ENCODE data around the gene MAN1A2. TPM values are rescaled to one million over a fixed set of nuclear protein-coding genes. Genes with fewer than 3 reads are reported as not detected.
"Not testable (repeated sequence)": the region's sequence is repeated elsewhere in the genome, so short reads cannot be mapped to it uniquely, and the experiment has no call there.

Gene MAN1A2
- total RNA-seq, 1 experiment from 2014 or later, result 46.5 TPM

DNA sequence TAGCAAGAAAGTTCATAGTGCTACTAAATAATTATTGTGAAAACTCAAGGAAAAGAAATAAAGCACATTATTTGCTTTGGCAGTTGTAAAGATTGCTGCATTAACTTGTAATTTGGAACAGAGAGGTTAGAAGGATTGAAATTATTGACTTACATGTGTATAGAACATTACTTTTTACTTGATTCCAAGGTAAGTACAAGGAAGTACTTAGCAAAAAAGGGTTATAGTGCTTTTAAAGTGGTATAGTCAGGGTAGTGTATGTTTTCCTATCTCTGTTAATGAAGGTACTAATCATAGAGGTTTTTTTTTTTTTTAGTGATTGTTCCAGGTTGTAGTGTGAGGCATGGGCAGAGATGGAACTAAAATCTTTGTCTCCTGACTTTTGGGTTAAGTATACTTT, 29.4 kb downstream of the MAN1A2 start:
- DNase-seq (ENCODE audit: low read depth), result no peak

DNA sequence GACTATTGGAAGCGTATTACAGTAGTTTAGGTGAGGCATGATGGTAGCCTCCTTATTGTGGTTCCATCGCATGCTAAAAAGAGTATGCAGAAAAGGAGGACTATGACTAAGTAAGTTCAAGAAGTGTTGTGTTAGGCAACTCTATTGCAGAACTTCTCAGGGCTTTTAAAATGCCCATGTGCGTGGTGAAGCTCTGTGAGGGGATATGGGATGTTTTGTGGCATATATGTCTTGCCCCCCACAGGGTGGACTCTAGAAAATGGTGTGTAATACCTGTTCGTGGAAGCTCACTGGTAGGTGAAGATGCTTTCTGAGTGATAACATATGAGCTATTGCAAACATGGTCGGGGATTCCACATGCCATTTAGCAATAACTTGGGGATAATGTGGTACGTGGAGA, 31.7 kb downstream of the MAN1A2 start:
- DNase-seq (ENCODE audit: low read depth), result no peak

DNA sequence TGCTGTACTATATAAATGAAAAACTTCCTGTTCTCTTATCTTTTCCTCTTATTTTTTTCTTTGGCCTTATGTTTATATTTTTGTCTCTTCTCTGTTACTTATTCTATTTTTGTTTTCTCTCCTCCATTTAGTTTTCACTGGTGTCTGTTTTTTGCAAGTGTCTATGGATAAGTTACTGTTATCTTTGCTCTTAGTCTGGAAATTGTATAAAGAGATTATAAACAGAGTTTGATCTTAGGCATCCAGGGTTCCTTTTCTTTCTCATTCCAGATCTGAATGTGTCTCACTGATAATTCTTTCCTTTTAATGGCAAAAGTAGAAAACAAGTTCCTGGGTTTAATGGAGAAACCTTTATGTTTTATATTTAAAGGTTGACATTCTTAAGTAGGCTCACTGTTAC, 34.5 kb downstream of the MAN1A2 start:
- no peak for DNase-seq (ENCODE audit: low read depth)

DNA sequence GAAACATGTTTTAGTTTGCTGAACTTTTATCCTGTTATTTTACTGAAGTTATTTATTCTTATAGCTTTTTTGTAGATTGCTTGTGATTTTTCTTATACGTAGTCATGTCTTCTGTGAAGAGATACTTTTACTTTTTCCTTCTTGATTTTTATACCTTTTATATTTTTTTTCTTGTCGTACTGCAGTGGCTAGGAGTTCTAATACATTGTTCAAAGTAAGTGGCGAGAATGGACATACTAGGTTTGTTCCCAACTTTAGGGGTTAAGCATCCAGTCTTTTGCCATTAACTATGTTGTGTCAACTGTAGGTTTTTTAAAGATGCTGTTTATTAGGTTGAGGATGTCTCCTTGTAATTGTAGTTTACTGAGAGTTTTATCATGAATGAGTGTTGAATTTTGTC, 36.3 kb downstream of the MAN1A2 start:
- DNase-seq (ENCODE audit: low read depth), result no peak

DNA sequence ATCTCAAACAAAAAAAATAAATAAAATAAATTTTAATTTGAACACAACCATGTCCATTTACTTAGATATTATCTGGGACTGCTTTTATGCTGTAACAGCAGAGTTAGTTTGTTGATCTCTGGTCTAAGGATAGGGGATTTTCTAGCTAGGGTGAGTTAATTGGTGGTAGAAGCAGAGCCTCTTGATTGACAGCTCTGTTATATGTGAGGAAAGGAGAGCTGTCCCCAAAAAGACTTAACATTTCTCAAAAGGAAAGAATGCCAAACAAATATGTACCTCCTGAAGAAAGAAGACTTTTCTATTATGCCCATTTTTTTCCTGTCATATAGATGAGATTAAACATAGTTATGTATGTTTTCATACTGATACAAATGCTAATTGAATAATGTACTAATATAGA, 37.8 kb downstream of the MAN1A2 start:
- DNase-seq (ENCODE audit: low read depth), result no peak

DNA sequence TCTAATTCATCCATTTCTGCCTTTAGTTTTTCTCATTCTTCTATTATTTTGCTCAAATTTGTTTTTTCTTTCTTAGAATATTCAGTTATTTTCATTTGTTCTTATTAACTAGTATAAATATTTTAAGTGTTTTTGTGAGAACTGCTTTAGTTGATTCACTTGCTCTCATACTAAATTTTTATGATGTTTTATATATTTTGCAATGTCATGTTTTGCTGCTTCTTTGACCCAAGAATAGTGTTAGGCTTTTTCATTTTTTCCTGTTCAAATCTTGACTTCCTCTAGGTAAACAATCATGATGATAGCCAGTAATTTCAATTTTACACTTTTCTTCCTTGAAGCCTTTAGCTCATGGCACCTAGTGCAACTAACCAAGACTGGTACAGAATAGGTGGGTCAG, 45.2 kb downstream of the MAN1A2 start:
- no peak for DNase-seq (ENCODE audit: low read depth)

DNA sequence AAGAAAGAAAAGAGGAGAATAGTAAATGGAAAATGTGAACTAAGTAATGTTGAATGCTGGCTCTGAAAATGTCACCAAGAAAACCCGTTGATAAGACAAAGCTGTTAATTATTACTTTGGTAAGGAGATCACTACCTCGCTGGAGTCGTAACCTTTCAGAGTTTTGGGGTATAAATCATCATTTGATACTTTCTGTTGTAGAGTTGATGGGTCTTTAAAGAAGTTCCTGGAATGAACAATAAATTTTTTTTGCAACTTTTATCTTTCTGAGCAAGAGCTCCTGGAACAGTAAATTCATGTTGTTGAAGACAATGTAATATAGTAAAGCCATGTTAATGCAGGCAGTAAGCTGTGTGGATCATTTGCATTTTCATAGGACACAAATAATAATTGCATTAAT, 46.2 kb downstream of the MAN1A2 start:
- no peak for DNase-seq (ENCODE audit: low read depth)

DNA sequence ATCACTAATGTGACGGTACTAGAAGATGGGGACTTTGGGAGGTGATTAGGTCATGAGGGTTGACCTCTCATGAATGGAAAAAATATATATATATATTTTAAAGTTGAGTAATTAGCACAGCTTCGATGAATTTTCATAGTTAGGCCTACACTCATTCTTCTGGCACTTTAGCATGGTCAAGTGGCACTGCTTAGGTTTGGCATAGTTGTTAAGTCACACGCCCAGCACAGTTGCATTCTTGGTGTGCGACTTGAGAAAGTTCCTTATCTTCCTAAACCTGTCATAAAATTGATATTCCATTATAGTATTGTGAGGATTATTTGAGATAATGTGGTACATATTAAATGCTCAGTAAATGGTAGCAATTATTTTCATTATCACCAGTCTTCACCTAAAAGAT, 47.7 kb downstream of the MAN1A2 start:
- DNase-seq (ENCODE audit: low read depth), result no peak

DNA sequence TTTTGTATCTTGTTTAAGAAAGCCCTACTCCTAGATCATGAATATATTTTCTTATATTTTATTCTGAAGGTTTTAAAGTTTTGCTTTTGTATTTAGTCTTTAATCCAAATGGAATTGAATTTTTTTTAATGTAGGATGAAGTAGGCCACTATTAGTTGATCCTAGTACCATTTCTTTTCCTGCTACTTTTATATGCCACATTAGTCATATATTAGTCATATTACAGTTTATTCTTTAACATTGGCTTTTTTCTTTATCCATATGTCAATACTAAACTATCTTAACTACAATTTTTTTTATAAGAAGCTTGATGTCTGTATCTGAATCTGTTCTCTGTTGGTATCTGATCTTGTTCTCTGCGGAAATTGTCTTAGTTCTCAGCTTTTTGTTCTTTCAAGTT, 48.8 kb downstream of the MAN1A2 start:
- DNase-seq (ENCODE audit: low read depth), result no peak

DNA sequence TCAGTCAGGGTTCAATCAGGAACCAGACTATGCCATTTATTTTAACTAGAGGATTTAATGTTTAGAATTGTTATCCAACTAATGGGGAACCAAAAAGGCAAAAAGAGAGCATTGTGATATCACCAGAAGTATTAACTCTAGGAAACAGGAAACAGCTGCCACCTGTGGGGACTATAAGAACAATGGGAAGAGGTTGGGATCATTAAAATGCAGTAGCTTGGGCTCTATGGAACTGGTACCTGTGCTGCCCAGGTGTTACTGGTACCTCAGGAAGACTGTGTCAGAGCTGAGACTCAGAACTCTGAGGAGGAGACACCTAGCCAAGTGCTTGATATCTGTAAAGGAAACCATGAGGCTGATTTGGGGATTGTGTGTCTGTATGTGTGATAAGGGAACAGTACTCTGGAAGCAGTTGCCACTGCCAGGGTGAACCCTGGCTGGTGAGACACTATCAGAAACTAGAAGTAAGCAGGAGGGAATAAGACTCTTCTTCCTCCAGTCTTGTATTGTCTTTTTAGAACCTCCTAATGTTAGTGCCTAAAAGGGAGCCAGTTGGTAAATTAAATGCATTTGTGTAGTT, 49.4 kb downstream of the MAN1A2 start:
- DNase-seq (ENCODE audit: low read depth), result no peak

DNA sequence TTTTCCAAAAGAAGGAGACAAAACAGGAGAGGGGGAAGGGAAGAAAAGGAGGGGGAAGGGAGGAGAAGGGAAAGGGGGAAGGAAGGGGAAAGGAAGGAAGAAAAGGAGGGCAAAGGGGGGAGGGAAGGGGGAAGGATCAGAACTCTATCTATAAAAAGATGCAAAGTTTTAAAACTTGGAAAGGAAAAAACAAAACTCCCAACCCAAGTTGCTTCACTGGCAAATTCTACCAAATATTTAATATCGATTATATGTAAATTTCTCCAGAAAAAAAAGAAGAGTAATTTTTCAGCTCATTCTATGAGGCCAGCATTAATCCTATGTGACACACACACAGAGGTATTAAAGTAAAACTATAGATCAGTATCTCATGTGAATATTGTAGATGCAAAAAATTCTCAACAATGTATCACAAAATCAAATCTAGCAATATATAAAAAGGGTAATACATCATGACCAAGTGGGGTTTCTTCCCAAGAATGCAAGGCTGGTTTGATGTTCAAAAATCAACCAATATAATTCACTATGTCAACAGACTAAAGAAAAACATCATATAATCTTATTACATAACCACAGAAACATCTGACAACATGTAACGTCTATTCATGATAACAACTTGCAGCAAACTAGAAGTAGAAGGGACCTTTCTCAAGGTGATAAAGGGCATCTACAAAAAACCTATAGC, 57.9 kb downstream of the MAN1A2 start:
- DNase-seq (ENCODE audit: low read depth), result no peak

DNA sequence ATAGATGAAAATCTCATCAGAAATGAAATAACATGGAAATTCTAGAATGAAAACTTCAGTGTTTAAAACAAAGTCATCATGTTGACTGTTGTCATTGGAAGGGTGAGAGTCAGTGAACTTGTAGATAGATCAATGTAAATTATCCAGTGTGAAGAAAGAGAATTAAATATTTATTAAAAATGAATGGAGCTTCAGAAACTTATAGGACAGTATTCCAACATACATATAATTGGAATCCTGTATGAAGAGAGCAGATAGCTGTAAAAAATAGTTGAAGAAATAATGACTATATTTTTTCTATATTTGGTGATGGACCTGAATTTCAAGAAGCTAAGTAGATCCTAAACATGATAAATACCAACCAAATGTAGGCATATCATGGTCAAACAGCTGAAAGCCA, 60.0 kb downstream of the MAN1A2 start:
- no peak for DNase-seq (ENCODE audit: low read depth)

DNA sequence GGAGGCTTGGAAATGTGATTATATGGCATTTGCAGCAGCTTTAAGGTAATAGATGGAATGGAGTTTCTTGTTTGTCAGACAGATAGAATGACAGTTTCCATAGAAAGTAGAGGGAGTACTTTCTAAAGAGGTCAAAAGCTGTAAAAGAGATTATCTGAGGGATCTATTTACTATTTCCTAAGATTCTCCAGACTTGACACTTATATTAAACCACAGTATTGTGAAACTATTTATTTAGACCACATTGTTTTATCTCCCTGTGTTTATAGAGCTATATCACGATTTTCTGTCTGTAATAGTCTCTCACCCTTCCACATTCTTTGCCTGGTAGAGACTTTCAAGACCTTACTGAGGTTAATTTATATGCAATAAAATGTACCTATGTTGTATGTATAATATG, 66.7 kb downstream of the MAN1A2 start:
- DNase-seq (ENCODE audit: low read depth), result no peak

DNA sequence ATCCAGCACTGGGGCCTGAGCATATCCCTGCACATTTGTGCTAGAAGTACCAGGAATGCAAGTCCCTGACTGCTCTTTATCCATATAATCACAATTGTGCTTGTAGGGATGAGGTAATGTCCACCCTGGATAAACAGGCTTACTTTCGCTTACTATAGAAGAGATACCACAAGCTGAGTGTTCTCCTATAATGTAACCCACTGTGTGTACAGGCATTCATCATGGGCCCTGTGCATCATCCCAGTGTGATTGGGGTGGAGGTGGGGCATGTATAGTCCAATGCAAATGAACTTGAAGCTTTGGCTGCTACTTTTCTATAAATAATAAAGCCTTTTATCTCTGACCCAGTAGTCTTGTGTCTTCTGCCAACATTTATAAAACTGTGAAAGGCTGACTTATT, 69.3 kb downstream of the MAN1A2 start:
- DNase-seq (ENCODE audit: low read depth), result no peak

DNA sequence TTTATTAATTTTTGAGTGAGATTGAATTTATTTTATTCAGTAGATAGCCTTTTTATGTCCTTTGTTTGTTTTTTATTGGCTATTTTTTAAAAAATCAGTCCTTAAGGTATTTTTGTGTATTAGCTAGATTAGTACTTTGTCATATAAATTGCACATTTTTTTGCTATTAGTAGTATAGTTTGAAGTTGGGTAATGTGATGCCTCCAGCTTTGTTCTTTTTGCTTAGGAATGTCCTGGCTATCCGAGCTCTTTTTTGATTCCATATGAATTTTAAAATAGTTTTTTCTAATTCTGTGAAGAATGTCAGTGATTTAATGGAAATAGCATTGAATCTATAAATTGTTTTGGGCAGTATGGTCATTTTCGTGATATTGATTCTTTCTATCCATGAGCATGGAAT, 80.4 kb downstream of the MAN1A2 start:
- DNase-seq (ENCODE audit: low read depth), result no peak

DNA sequence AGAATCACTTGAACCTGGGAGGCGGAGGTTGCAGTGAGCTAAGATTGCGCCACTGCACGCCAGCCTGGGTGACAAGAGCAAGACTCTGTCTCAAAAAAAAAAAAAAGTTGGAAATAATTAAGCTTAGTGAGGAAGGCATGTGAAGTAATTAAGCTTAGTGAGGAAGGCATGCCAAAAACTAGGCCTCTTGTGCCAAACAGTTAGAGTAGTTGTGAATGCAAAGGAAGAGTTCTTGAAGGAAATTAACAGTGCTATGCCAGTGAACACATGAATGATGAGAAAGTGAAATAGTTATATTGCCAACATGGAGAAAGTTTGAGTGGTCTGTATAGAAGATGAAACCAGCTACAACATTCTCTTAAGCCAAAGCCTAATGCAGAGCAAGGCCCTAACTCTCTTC, 85.0 kb downstream of the MAN1A2 start:
- no peak for DNase-seq (ENCODE audit: low read depth)

DNA sequence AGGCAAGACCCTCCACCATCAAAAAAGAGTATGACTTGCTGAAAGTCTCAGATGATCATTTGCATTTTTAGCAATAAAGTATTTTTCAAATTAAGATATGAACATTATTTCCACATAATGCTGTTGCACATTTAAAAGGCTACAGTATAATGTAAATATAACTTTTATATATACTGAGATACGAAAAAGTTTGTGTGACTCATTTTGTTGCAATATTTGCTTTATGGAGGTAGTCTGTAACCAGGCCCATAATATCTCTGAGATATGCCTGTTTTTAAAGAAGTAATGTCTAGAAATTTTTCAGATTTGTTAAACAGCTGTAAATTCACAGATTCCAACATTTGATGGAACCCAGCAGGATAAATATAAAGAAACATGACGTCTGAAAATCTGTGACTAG, 86.7 kb downstream of the MAN1A2 start:
- DNase-seq (ENCODE audit: low read depth), result no peak

DNA sequence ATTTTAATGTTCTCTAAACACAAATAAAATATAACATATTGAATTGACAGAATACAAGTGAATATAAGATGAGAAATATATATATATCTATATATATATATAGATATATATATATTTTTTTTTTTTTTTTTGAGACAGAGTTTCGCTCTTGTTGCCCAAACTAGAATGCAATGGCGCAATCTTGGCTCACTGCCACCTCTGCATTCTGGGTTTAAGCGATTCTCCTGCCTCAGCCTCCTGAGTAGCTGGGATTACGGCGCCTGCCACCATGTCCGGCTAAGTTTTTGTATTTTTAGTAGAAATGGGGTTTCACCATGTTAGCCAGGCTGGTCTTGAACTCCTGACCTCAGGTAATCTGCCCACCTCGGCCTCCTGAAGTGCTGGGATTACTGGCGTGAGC, 91.2 kb downstream of the MAN1A2 start:
- not testable (repeated sequence) for DNase-seq (ENCODE audit: low read depth)

DNA sequence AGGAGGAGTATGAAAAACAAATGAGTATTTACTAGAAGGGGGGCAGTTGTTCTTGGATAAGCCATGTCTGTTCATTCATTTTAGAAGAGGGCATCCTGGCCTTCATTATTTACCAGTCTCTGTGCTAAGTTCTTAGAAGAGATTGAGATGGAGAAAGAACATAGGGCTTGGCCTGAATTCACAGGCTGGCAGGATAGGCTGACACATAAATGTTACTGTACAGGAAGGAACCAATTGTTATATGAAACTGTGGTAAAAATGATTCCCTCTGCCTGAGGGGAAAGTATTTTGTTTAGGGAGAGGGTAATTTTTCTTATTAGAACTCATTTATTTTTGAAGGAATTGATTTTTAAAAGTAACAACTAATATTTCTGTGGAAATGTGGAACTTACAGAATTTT, 99.5 kb downstream of the MAN1A2 start:
- DNase-seq (ENCODE audit: low read depth), result peak; percentile 6

DNA sequence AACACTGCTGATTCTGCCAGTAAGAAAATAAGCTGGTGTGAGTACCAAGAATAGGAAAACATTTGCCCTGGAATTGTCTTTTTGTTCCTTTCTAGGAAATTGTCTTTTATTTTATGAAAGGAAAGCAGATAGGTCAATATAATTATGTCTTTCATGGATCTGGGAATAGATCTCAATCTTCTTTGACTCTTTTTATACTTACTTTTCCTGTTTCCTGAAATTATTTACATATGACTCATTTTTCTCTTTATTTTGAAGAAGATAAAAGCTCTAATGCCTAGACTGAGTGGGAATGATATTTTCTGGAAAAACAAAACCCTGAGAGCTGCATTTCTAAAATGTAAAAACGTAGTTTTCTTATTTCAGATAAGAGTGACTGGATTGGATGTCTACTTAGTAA, 100.1 kb downstream of the MAN1A2 start:
- no peak for DNase-seq (ENCODE audit: low read depth)

DNA sequence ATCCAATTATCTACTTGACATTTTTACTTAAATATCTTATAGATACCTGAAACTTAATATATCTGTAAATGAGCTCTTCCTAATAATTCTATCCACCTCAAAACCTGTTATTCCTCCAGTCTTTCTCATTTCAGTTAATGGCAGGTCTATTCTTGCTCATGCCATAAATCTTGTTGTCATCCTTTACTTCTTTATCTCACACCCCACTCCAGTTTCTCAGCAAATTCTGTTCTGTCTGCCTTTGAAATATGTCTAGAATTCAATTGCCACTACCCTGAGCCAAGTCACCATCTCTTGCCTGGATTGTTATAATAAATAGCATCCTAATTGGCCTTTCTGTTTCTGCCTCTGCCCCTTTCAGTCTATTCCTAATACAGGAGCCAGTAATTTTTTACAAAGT, 105.8 kb downstream of the MAN1A2 start:
- no peak for DNase-seq (ENCODE audit: low read depth)

DNA sequence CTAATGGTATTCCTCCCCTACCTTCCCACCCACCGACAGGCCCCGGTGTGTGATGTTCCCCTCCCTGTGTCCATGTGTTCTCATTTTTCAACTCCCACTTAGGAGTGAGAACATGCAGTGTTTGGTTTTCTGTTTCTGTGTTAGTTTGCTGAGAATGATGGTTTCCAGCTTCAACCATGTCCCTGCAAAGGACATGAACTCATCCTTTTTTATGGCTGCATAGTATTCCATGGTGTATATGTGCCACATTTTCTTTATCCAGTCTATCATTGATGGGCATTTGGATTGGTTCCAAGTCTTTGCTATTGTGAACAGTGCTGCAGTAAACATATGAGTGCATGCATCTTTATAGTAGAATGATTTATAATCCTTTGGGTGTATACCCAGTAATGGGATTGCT, 108.2 kb downstream of the MAN1A2 start:
- DNase-seq (ENCODE audit: low read depth), result not testable (repeated sequence)

DNA sequence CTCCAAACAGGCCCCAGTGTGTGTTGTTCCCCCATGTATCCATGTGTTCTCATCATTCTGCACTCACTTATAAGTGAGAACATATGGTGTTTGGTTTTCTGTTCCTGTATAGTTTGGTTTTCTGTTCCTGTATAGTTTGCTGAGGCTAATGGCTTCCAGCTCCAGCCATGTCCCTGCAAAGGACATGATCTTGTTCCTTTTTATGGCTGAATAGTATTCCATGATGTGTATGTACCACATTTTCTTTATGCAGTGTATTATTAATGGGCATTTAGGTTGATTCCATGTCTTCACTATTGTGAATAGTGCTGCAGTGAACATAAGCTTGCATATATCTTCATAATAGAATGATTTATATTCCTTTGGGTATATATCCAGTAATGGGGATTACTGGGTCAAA, 111.8 kb downstream of the MAN1A2 start:
- DNase-seq (ENCODE audit: low read depth), result no peak

DNA sequence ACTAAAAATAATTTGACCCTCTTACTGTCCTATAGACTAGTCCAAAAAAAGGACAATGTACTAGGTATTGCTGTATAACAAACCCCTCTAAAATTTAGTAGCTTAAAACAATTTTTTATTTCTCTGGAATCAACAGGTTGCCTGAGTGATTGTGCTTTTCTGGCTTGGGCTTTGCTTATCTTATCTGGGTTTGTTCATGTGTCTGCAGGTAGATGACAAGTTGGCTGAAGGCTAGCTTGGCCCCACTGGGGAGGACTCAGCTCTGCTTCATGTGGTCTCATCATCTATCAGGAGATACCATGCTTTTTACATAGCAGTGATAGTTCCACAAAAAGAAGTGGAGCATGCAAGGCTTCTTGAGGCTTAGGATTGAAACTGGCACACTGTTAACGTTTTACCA, 114.2 kb downstream of the MAN1A2 start:
- DNase-seq (ENCODE audit: low read depth), result no peak
